ENCODE data around the gene LRP5.

DNA sequence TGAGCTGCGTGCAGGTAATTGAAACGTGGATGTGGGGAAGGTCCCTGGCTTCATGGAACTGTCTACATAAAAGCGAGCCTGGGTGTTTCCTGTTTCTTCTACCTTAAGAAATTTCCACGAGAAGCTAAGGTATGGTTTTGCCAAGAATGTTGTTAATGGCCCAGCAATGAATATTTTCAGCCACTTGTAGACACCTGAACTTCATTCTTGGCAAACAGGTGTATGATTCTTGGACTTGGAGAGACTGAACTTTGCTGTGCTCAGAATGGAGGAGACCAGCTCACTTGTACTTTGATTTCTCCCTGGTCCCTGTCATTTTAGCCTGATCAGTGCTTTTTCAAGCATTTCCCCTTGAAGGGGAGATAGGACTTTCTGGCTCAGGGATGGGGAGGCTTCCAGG lies 20.8 kb downstream of the LRP5 start:
- TF ChIP-seq CTCF (IDR thresholded peaks at IDR 0.05) (no peak), POLR2AphosphoS5 (IDR thresholded peaks at IDR 0.05) (no peak), POLR2A (IDR thresholded peaks at IDR 0.05) (no peak)
